ENCODE results near the gene DNAJC17.

Gene DNAJC17

GRCh38 chr15:40785814-40786213 is 21.5 kb downstream of the DNAJC17 start:
- no peak overlapping the region for H3K27ac Mint-ChIP-seq
- ATAC-seq = no peak
- no peaks in the 10 kb centered on the region for H3K9me3 Mint-ChIP-seq
- H3K4me3 Mint-ChIP-seq = no peak overlapping the region
- peaks cover 44% of the 10 kb centered on the region for H3K4me1 Mint-ChIP-seq
- no peaks in the 10 kb centered on the region for H3K27me3 Mint-ChIP-seq
- no peak for DNase-seq

GRCh38 chr15:40785164-40785563 is 22.1 kb downstream of the DNAJC17 start:
- H3K27ac Mint-ChIP-seq = no peak overlapping the region
- DNase-seq (no peak), ATAC-seq (no peak)
- no peak overlapping the region for H3K4me3 Mint-ChIP-seq
- no peaks in the 10 kb centered on the region for H3K27me3 Mint-ChIP-seq
- H3K9me3 Mint-ChIP-seq = no peaks in the 10 kb centered on the region
- peaks cover 44% of the 10 kb centered on the region for H3K4me1 Mint-ChIP-seq

- H3K27ac Mint-ChIP-seq = no peak overlapping the region
- ATAC-seq (peak; percentile 89), DNase-seq (peak; percentile 74 to 82)
- no peak overlapping the region for H3K4me3 Mint-ChIP-seq
- no peaks in the 10 kb centered on the region for H3K9me3 Mint-ChIP-seq
- no peaks in the 10 kb centered on the region for H3K27me3 Mint-ChIP-seq
- H3K4me1 Mint-ChIP-seq = peaks cover 28% of the 10 kb centered on the region
Observed at GRCh38 chr15:40782609-40783227, 24.6 kb downstream of the DNAJC17 start.

GRCh38 chr15:40776537-40777141 is 30.6 kb downstream of the DNAJC17 start:
- ATAC-seq = peak; percentile 93
- H3K4me1 Mint-ChIP-seq = peaks cover 14% of the 10 kb centered on the region
- H3K9me3 Mint-ChIP-seq = no peaks in the 10 kb centered on the region
- no peak overlapping the region for H3K4me3 Mint-ChIP-seq
- peak in 1 of 2 donors; percentile 50 for DNase-seq
- peak overlapping the region in 1 of 2 donors; percentile 20 for H3K27ac Mint-ChIP-seq
- H3K27me3 Mint-ChIP-seq = no peaks in the 10 kb centered on the region

GRCh38 chr15:40775740-40776536 is 31.3 kb downstream of the DNAJC17 start:
- DNase-seq (no peak), ATAC-seq (no peak)
- Mint-ChIP-seq H3K4me1 (peaks cover 18% of the 10 kb centered on the region), H3K27me3 (no peaks in the 10 kb centered on the region), H3K9me3 (no peaks in the 10 kb centered on the region), H3K27ac (peak overlapping the region in 1 of 2 donors; percentile 59), H3K4me3 (no peak overlapping the region)

GRCh38 chr15:40775007-40775406 is 32.3 kb downstream of the DNAJC17 start:
- H3K9me3 Mint-ChIP-seq = no peaks in the 10 kb centered on the region
- peaks cover 28% of the 10 kb centered on the region for H3K4me1 Mint-ChIP-seq
- H3K27me3 Mint-ChIP-seq = no peaks in the 10 kb centered on the region
- H3K27ac Mint-ChIP-seq = no peak overlapping the region
- no peak overlapping the region for H3K4me3 Mint-ChIP-seq
- ATAC-seq (no peak), DNase-seq (no peak)

GRCh38 chr15:40773902-40774301 is 33.4 kb downstream of the DNAJC17 start:
- peaks cover 39% of the 10 kb centered on the region for H3K4me1 Mint-ChIP-seq
- no peak overlapping the region for H3K4me3 Mint-ChIP-seq
- no peaks in the 10 kb centered on the region for H3K9me3 Mint-ChIP-seq
- DNase-seq (no peak), ATAC-seq (no peak)
- no peak overlapping the region for H3K27ac Mint-ChIP-seq
- H3K27me3 Mint-ChIP-seq = no peaks in the 10 kb centered on the region

- Mint-ChIP-seq H3K4me1 (peaks cover 43% of the 10 kb centered on the region), H3K27ac (no peak overlapping the region), H3K9me3 (no peaks in the 10 kb centered on the region), H3K4me3 (no peak overlapping the region), H3K27me3 (no peaks in the 10 kb centered on the region)
- ATAC-seq (no peak), DNase-seq (no peak)
Observed at GRCh38 chr15:40773496-40773895, 33.8 kb downstream of the DNAJC17 start.

- Mint-ChIP-seq H3K9me3 (no peaks in the 10 kb centered on the region), H3K4me3 (no peak overlapping the region), H3K27me3 (no peaks in the 10 kb centered on the region), H3K27ac (no peak overlapping the region), H3K4me1 (peaks cover 52% of the 10 kb centered on the region)
- ATAC-seq = no peak
- DNase-seq = no peak
Observed at GRCh38 chr15:40772014-40772413, 35.3 kb downstream of the DNAJC17 start.

- no peak overlapping the region for H3K27ac Mint-ChIP-seq
- H3K4me1 Mint-ChIP-seq = peaks cover 52% of the 10 kb centered on the region
- no peak overlapping the region for H3K4me3 Mint-ChIP-seq
- H3K9me3 Mint-ChIP-seq = no peaks in the 10 kb centered on the region
- no peak for ATAC-seq
- no peak for DNase-seq
- H3K27me3 Mint-ChIP-seq = no peaks in the 10 kb centered on the region
Observed at GRCh38 chr15:40771242-40771641, 36.0 kb downstream of the DNAJC17 start.

GRCh38 chr15:40770147-40770721 is 37.0 kb downstream of the DNAJC17 start:
- Mint-ChIP-seq H3K4me3 (peak overlapping the region; percentile 74 to 85), H3K27ac (peak overlapping the region; percentile 95 to 96), H3K27me3 (no peaks in the 10 kb centered on the region), H3K4me1 (peaks cover 62% of the 10 kb centered on the region), H3K9me3 (no peaks in the 10 kb centered on the region)
- ATAC-seq (no peak), DNase-seq (no peak)

- DNase-seq (peak; percentile 55 to 76), ATAC-seq (peak; percentile 73)
- no peaks in the 10 kb centered on the region for H3K9me3 Mint-ChIP-seq
- H3K27me3 Mint-ChIP-seq = no peaks in the 10 kb centered on the region
- peak within 1 kb of the TSS; percentile 74 to 85 for H3K4me3 Mint-ChIP-seq
- H3K27ac Mint-ChIP-seq = peak within 1 kb of the TSS; percentile 95 to 96
- peaks cover 69% of the 10 kb centered on the region for H3K4me1 Mint-ChIP-seq
Observed at GRCh38 chr15:40769274-40770146, 37.8 kb downstream of the DNAJC17 start, which contains the start of gene C15orf62. TSS of gene C15orf62 (plus strand) at chr15:40769980. CDS start at chr15:40770496, 516 bp downstream.

GRCh38 chr15:40768521-40769273 is 38.6 kb downstream of the DNAJC17 start:
- Mint-ChIP-seq H3K27me3 (no peaks in the 10 kb centered on the region), H3K9me3 (no peaks in the 10 kb centered on the region), H3K4me1 (peaks cover 76% of the 10 kb centered on the region), H3K27ac (peak overlapping the region; percentile 95 to 96), H3K4me3 (peak overlapping the region; percentile 74 to 85)
- DNase-seq = no peak
- peak; percentile 3 for ATAC-seq

- Mint-ChIP-seq H3K27ac (peak overlapping the region in 1 of 2 donors; percentile 95), H3K9me3 (no peaks in the 10 kb centered on the region), H3K27me3 (no peaks in the 10 kb centered on the region), H3K4me1 (peaks cover 83% of the 10 kb centered on the region), H3K4me3 (peak overlapping the region in 1 of 2 donors; percentile 74)
- no peak for DNase-seq
- ATAC-seq = no peak
Observed at GRCh38 chr15:40767838-40768500, 39.3 kb downstream of the DNAJC17 start.

Data from stimulated activated naive CD8-positive, alpha-beta T cell treated with anti-CD3 and anti-CD28 coated beads, Interleukin-15, amount 100 ng/mL, for 72 hours (primary cell).